H9 (cell line): ENCODE data around the gene TMEM151B. TPM values are rescaled to one million over a fixed set of nuclear protein-coding genes. Genes with fewer than 3 reads are reported as not detected.

ENCODE experiments used
- DNase-seq: peaks from one replicate; pipeline ENCODE4 v3.0.0-alpha.2; 2017
- H2AFZ ChIP-seq: one replicate; pipeline ENCODE4 v1.6.1; 2013; ENCODE audit warnings: mild to moderate bottlenecking, low read length, control low read depth, moderate library complexity
- H2AK5ac ChIP-seq: 2 replicates; pipeline ENCODE4 v1.6.1; 2013; ENCODE audit warnings: low read length, control low read depth, mixed read lengths; ENCODE audit not compliant: insufficient read length
- H2BK120ac ChIP-seq: one replicate; pipeline ENCODE4 v1.6.1; 2013; ENCODE audit warnings: low read depth, mild to moderate bottlenecking, low read length, control low read depth, inconsistent platforms; ENCODE audit not compliant: poor library complexity, severe bottlenecking
- H2BK12ac ChIP-seq: 2 replicates; pipeline ENCODE4 v1.6.1; 2013; ENCODE audit warnings: low read length, control low read depth, mixed read lengths, low read depth; ENCODE audit not compliant: insufficient read length
- H2BK15ac ChIP-seq: 2 replicates; pipeline ENCODE4 v1.6.1; 2013; ENCODE audit warnings: low read depth, low read length, control low read depth
- H2BK20ac ChIP-seq: one replicate; pipeline ENCODE4 v1.6.1; 2013; ENCODE audit warnings: low read depth, mild to moderate bottlenecking, low read length, control low read depth, inconsistent platforms; ENCODE audit not compliant: poor library complexity, severe bottlenecking
- H2BK5ac ChIP-seq: 2 replicates; pipeline ENCODE4 v1.6.1; 2013; ENCODE audit warnings: low read length, control low read depth, mixed read lengths; ENCODE audit not compliant: insufficient read length
- H3K14ac ChIP-seq: 2 replicates; pipeline ENCODE4 v1.6.1; 2013; ENCODE audit warnings: low read length, control low read depth; ENCODE audit not compliant: insufficient read depth
- H3K18ac ChIP-seq: 2 replicates; pipeline ENCODE4 v1.6.1; 2013; ENCODE audit warnings: low read depth, mild to moderate bottlenecking, mixed read lengths, low read length, control low read depth; ENCODE audit not compliant: insufficient read length
- H3K23ac ChIP-seq: 2 replicates; pipeline ENCODE4 v1.6.1; 2013; ENCODE audit warnings: low read length, control low read depth, mixed read lengths, low read depth; ENCODE audit not compliant: insufficient read length
- H3K23me2 ChIP-seq: 2 replicates; pipeline ENCODE4 v1.6.1; 2013; ENCODE audit warnings: low read depth, mild to moderate bottlenecking, mixed read lengths, low read length, control low read depth; ENCODE audit not compliant: insufficient read length, poor library complexity, severe bottlenecking
- H3K27ac ChIP-seq: 2 replicates; pipeline ENCODE4 v1.5.1; 2013; ENCODE audit warnings: low read length, control low read depth, mixed read lengths, low read depth; ENCODE audit not compliant: insufficient read length
- H3K27me3 ChIP-seq: 2 replicates; pipeline ENCODE4 v1.6.1; 2013; ENCODE audit warnings: low read length, control low read depth, inconsistent platforms; ENCODE audit not compliant: insufficient read depth
- H3K4ac ChIP-seq: 2 replicates; pipeline ENCODE4 v1.6.1; 2013; ENCODE audit warnings: low read depth, mild to moderate bottlenecking, control low read depth, inconsistent platforms, low read length, moderate library complexity
- H3K4me1 ChIP-seq: 2 replicates; pipeline ENCODE4 v1.6.1; 2013; ENCODE audit warnings: low read length, control low read depth, inconsistent platforms; ENCODE audit not compliant: insufficient read depth
- H3K4me2 ChIP-seq: 2 replicates; pipeline ENCODE4 v1.6.1; 2013; ENCODE audit warnings: low read length, control low read depth, mixed read lengths; ENCODE audit not compliant: insufficient read length, insufficient read depth
- H3K56ac ChIP-seq: 2 replicates; pipeline ENCODE4 v1.6.1; 2013; ENCODE audit warnings: low read depth, mild to moderate bottlenecking, mixed read lengths, low read length, control low read depth; ENCODE audit not compliant: insufficient read length
- H3K79me1 ChIP-seq: 2 replicates; pipeline ENCODE4 v1.6.1; 2013; ENCODE audit warnings: low read depth, mild to moderate bottlenecking, moderate library complexity, low read length, control low read depth, inconsistent platforms; ENCODE audit not compliant: insufficient read depth, poor library complexity, severe bottlenecking
- H3K79me2 ChIP-seq: 2 replicates; pipeline ENCODE4 v1.6.1; 2013; ENCODE audit warnings: low read length, control low read depth, inconsistent platforms; ENCODE audit not compliant: insufficient read depth
- H3K9ac ChIP-seq: 2 replicates; pipeline ENCODE4 v1.6.1; 2013; ENCODE audit warnings: low read length, control low read depth, mixed read lengths; ENCODE audit not compliant: insufficient read length; ENCODE audit errors: extremely low read depth
- H3K9me3 ChIP-seq: one replicate; pipeline ENCODE4 v1.6.1; 2013; ENCODE audit warnings: low read depth, low read length, inconsistent platforms; ENCODE audit not compliant: control insufficient read depth
- H3T11ph ChIP-seq: one replicate; pipeline ENCODE4 v1.6.1; 2013; ENCODE audit warnings: mild to moderate bottlenecking, low read length, control low read depth, inconsistent platforms
- H4K20me1 ChIP-seq: one replicate; pipeline ENCODE4 v1.6.1; 2013; ENCODE audit not compliant: control insufficient read depth, insufficient read length, insufficient read depth
- H4K5ac ChIP-seq: 2 replicates; pipeline ENCODE4 v1.6.1; 2013; ENCODE audit warnings: low read depth, mild to moderate bottlenecking, mixed read lengths, low read length, control low read depth; ENCODE audit not compliant: insufficient read length
- H4K8ac ChIP-seq: replicated peaks from 2 replicates; pipeline ENCODE4 v1.6.1; 2013; ENCODE audit warnings: low read length, control low read depth, mixed read lengths, low read depth; ENCODE audit not compliant: insufficient read length
- H4K91ac ChIP-seq: 2 replicates; pipeline ENCODE4 v1.6.1; 2013; ENCODE audit warnings: low read depth, mild to moderate bottlenecking, moderate library complexity, mixed read lengths, low read length, control low read depth; ENCODE audit not compliant: insufficient read length
- H3K27ac Mint-ChIP-seq, 3 experiments: 2 replicates in 2 of 3; 3 replicates in 1 of 3; pipeline ENCODE4 v1.8.0; 2020 to 2021; ENCODE audit warnings: mixed read lengths in 3 of 3, mild to moderate bottlenecking in 1 of 3, moderate library complexity in 1 of 3
- H3K27me3 Mint-ChIP-seq: 2 replicates; pipeline ENCODE4 v1.8.0; 2021; ENCODE audit warnings: low read depth, mild to moderate bottlenecking, moderate library complexity, mixed read lengths
- H3K36me3 Mint-ChIP-seq, 3 experiments: 2 replicates in 2 of 3; 3 replicates in 1 of 3; pipeline ENCODE4 v1.8.0; 2020 to 2021; ENCODE audit warnings: low read depth in 3 of 3, mixed read lengths in 3 of 3; ENCODE audit not compliant: insufficient read depth in 1 of 3
- H3K4me1 Mint-ChIP-seq, 2 experiments: 2 replicates each; pipeline ENCODE4 v1.8.0; 2020; ENCODE audit warnings: mixed read lengths in 2 of 2
- H3K4me3 Mint-ChIP-seq, 2 experiments: 2 replicates in 1 of 2; 3 replicates in 1 of 2; pipeline ENCODE4 v1.8.0; 2020 to 2021; ENCODE audit warnings: mild to moderate bottlenecking in 2 of 2, mixed read lengths in 2 of 2, moderate library complexity in 1 of 2
- H3K9me3 Mint-ChIP-seq, 2 experiments: 2 replicates in 1 of 2; 3 replicates in 1 of 2; pipeline ENCODE4 v1.8.0; 2020; ENCODE audit warnings: mild to moderate bottlenecking in 2 of 2, mixed read lengths in 2 of 2, moderate library complexity in 1 of 2
- CTCF ChIP-seq: fragments of 200-600 bp; sonication (generic); conservative IDR thresholded peaks from 3 replicates; pipeline ENCODE4 v1.8.0; 2021; ENCODE audit warnings: antibody characterized with exemption, mild to moderate bottlenecking
- WGBS: extraction: QIAGEN DNeasy Blood & Tissue Kit; methylation state at CpG from one replicate; pipeline ENCODE4 v1.1.7; 2013; ENCODE audit warnings: missing lambda C conversion rate, low lambda C conversion rate, mixed read lengths; ENCODE audit not compliant: insufficient read length; ENCODE audit errors: extremely low coverage; 5-methylcytosine and 5-hydroxymethylcytosine counted together
- total RNA-seq: library from RNA; stranded (reverse); gene quantifications from 2 replicates; pipeline ENCODE4 v1.2.1, GENCODE V29; 2021

The TMEM151B gene
- total RNA-seq, 1 experiment from 2014 or later = 2.4 TPM

GRCh38 chr6:44310241-44310640, 40.0 kb downstream of the TMEM151B start:
- H2BK20ac ChIP-seq = no peak overlapping the region
- Mint-ChIP-seq H3K27ac (no peak overlapping the region), H3K9me3 (no peaks in the 10 kb centered on the region), H3K27me3 (no peaks in the 10 kb centered on the region; the same call in 1 of the 2 replicates), H3K36me3 (peaks cover 27 to 62% (median 57%) of the 10 kb centered on the region in 3 experiments), H3K4me3 (no peak overlapping the region), H3K4me1 (peaks cover 9% of the 10 kb centered on the region in 2 experiments)
- no peaks in the 10 kb centered on the region for H3K4me1 ChIP-seq
- WGBS = no CpG with 5 or more reads among the region's 3 CpGs
- H3K56ac ChIP-seq = no peak overlapping the region
- H4K91ac ChIP-seq = no peak overlapping the region
- no peak overlapping the region for H4K5ac ChIP-seq
- no peak overlapping the region for H2AFZ ChIP-seq
- no peak for DNase-seq
- H2BK5ac ChIP-seq = no peak overlapping the region
- no peak overlapping the region for H2BK15ac ChIP-seq
- H3K27ac ChIP-seq = no peak overlapping the region
- no peak overlapping the region for H2AK5ac ChIP-seq
- H2BK120ac ChIP-seq = no peak overlapping the region
- peaks cover 4% of the 10 kb centered on the region for H3K23me2 ChIP-seq
- no peak overlapping the region for H3K4ac ChIP-seq
- peaks cover 5% of the 10 kb centered on the region for H3K79me1 ChIP-seq
- H2BK12ac ChIP-seq = no peak overlapping the region
- no peak overlapping the region for H3K23ac ChIP-seq
- no peaks in the 10 kb centered on the region for H3K9me3 ChIP-seq
- H4K20me1 ChIP-seq = no peaks in the 10 kb centered on the region
- no peak overlapping the region for H3T11ph ChIP-seq
- H3K79me2 ChIP-seq = peaks cover 6% of the 10 kb centered on the region; the same call in 1 of the 2 replicates
- peaks cover 2% of the 10 kb centered on the region; the same call in 1 of the 2 replicates for H3K27me3 ChIP-seq
- no peak for TF ChIP-seq CTCF
- H3K4me2 ChIP-seq = no peak overlapping the region
- H3K14ac ChIP-seq = no peak overlapping the region
- H3K9ac ChIP-seq = no peak overlapping the region
- no peak overlapping the region for H3K18ac ChIP-seq
- no peak overlapping the region for H4K8ac ChIP-seq
